Measurements from ENCODE around the gene TNFAIP8L2. TPM values are rescaled to one million over a fixed set of nuclear protein-coding genes. Genes with fewer than 3 reads are reported as not detected.

The TNFAIP8L2 gene
- total RNA-seq, 1 experiment from 2014 or later = 0.15 TPM

GRCh38 chr1:151198254-151199127, 42.0 kb downstream of the TNFAIP8L2 start, which contains the start of gene PIP5K1A (continued):
- TF ChIP-seq ETV6 (CRISPR knock-in tag; IDR thresholded peaks at IDR 0.05) (peak; percentile 85), ZNF512 (CRISPR knock-in tag; IDR thresholded peaks at IDR 0.05; ENCODE audit: borderline replicate concordance) (no peak), ZBTB21 (CRISPR knock-in tag; IDR thresholded peaks at IDR 0.05; ENCODE audit: borderline replicate concordance) (no peak), CREM (CRISPR knock-in tag; IDR thresholded peaks at IDR 0.05) (no peak), ESRRA (CRISPR knock-in tag; IDR thresholded peaks at IDR 0.05; ENCODE audit: borderline replicate concordance) (no peak), ZNF396 (CRISPR knock-in tag; IDR thresholded peaks at IDR 0.05; ENCODE audit: borderline replicate concordance) (no peak), ATF3 (CRISPR knock-in tag; conservative IDR thresholded peaks at IDR 0.05) (no peak), CREB1 (CRISPR knock-in tag; IDR thresholded peaks at IDR 0.05) (no peak), NR3C1 (CRISPR knock-in tag; conservative IDR thresholded peaks at IDR 0.05; ENCODE audit: low read depth) (no peak), ATF2 (CRISPR knock-in tag; IDR thresholded peaks at IDR 0.05; ENCODE audit: borderline replicate concordance, low read depth) (no peak), USF2 (CRISPR knock-in tag; IDR thresholded peaks at IDR 0.05) (peak; percentile 99), MAX (CRISPR knock-in tag; IDR thresholded peaks at IDR 0.05) (peak; percentile 64; the same call in 1 of the 2 replicates), ZNF425 (CRISPR knock-in tag; conservative IDR thresholded peaks at IDR 0.05) (no peak), PREB (CRISPR knock-in tag; IDR thresholded peaks at IDR 0.05; ENCODE audit: borderline replicate concordance) (no peak), OVOL2 (CRISPR knock-in tag; IDR thresholded peaks at IDR 0.05; ENCODE audit: borderline replicate concordance) (no peak), FOXJ3 (CRISPR knock-in tag; IDR thresholded peaks at IDR 0.05; ENCODE audit: borderline replicate concordance) (0 out of 2 replicates have a peak, but pooled peaks have one; percentile 31), GRHL2 (CRISPR knock-in tag; IDR thresholded peaks at IDR 0.05; ENCODE audit: insufficient replicate concordance, severe bottlenecking) (no peak), GABPB1 (CRISPR knock-in tag; IDR thresholded peaks at IDR 0.05) (0 out of 2 replicates have a peak, but pooled peaks have one; percentile 22), IRF1 (CRISPR knock-in tag; IDR thresholded peaks at IDR 0.05) (peak; percentile 66), ZNF532 (CRISPR knock-in tag; IDR thresholded peaks at IDR 0.05; ENCODE audit: borderline replicate concordance) (no peak), JUN (CRISPR knock-in tag; IDR thresholded peaks at IDR 0.05) (no peak), TCF7 (CRISPR knock-in tag; IDR thresholded peaks at IDR 0.05; ENCODE audit: low read depth) (no peak), NFATC4 (CRISPR knock-in tag; IDR thresholded peaks at IDR 0.05) (no peak), ZNF263 (CRISPR knock-in tag; IDR thresholded peaks at IDR 0.05; ENCODE audit: low read depth) (no peak), HMGA2 (CRISPR knock-in tag; IDR thresholded peaks at IDR 0.05) (no peak)

Data from WTC11 (cell line).